ENCODE measurements around the gene GRIN1.

GRCh38 chr9:137178939-137179630, 40.1 kb downstream of the GRIN1 start:
- TF ChIP-seq, protein P1, sequence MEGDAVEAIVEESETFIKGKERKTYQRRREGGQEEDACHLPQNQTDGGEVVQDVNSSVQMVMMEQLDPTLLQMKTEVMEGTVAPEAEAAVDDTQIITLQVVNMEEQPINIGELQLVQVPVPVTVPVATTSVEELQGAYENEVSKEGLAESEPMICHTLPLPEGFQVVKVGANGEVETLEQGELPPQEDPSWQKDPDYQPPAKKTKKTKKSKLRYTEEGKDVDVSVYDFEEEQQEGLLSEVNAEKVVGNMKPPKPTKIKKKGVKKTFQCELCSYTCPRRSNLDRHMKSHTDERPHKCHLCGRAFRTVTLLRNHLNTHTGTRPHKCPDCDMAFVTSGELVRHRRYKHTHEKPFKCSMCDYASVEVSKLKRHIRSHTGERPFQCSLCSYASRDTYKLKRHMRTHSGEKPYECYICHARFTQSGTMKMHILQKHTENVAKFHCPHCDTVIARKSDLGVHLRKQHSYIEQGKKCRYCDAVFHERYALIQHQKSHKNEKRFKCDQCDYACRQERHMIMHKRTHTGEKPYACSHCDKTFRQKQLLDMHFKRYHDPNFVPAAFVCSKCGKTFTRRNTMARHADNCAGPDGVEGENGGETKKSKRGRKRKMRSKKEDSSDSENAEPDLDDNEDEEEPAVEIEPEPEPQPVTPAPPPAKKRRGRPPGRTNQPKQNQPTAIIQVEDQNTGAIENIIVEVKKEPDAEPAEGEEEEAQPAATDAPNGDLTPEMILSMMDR (IDR thresholded peaks at IDR 0.05): no peak
- TF ChIP-seq EZH2 (IDR thresholded peaks at IDR 0.05) (no peak), EZH2phosphoT487 (IDR thresholded peaks at IDR 0.05) (no peak)
